ENCODE data around the gene INO80. TPM values are rescaled to one million over a fixed set of nuclear protein-coding genes. Genes with fewer than 3 reads are reported as not detected.

INO80 gene
- total RNA-seq, 6 donors from 2014 or later, result 22.8 to 92.2 (median 43.9) TPM

DNA sequence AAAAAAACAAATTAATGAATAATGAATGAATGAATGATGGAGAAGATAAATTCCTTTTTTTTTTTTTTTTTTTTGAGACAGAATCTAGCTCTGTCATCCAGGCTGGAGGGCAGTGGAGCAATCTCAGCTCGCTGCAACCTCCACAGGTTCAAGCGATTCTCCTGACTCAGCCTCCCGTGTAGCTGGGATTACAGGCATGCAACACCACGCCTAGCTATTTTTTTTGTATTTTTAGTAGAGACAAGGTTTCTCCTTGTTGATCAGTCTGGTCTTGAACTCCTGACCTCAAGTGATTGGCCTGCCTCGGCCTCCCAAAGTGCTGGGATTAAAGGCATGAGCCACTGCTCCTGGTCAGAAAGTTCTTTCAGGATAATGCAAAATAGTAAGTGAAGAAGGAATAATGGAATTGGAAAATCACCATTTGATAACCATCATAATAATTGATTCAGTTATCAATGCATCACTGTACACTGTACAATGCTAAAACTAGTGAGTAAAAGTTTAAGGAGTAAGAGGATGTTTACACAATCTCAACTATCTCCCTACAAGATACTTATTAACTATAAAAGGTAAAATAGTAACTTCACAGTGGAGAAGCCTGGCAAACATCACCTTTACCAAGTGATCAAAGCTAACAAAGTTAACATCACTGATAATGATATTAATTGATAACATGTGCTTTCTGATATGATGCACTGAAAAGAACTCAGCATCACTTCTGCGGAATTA, 12.3 kb upstream of the INO80 start:
- WGBS, 2 donors, result 82 to 90% methylated on average over 6 of the region's 6 CpGs
- Histone ChIP-seq H3K4me1 (no peaks in the 10 kb centered on the region), H3K36me3 (no peaks in the 10 kb centered on the region), H3K4me3 (no peak overlapping the region), H3K27me3 (no peaks in the 10 kb centered on the region), H3K27ac (no peak overlapping the region), H3K9me3 (no peaks in the 10 kb centered on the region)
- TF ChIP-seq POLR2A (IDR thresholded peaks at IDR 0.05), result no peak
- no peak for TF ChIP-seq EP300 (IDR thresholded peaks at IDR 0.05)
- no peak for TF ChIP-seq CTCF (IDR thresholded peaks at IDR 0.05)
- TF ChIP-seq POLR2AphosphoS5 (IDR thresholded peaks at IDR 0.05), result no peak
- DNase-seq, result no peak
- ATAC-seq (ENCODE audit: low FRiP score in 2 of 2), result no peak

DNA sequence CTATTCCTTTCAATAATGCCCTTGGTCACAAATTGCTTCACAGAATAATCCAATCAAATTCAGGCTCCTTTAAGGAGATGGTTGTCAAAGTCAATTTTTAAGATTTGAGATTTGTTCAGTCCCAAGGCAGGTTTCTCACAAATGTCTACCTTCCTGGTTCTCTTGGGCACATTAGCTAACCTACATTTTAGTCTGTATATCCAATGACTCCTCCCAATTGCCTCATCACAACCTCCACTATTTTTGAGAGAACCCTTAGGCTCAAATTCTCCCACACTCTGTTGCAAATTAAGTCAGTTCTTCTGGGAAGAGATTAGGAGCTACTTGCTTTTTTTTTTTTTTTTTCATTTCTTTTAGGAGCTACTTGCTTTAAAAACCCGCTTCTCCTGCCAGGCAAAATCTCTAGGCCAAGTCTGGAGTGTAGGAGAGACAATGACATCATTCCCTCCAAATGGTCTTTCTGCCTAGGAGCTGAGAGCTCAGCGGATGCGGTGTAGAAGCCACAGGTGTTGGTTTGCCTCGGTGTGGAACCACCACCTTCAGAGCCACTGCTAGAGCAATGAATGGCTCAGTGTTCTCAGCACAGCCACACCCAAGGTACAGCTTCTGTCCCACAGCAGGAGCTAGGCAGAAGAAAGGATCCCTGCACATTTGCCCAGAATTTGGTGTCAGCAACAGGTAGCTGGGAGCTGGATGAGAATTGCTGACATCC, 10.0 kb upstream of the INO80 start:
- no peak for DNase-seq
- H3K27ac ChIP-seq, result no peak overlapping the region
- H3K27me3 ChIP-seq, result no peaks in the 10 kb centered on the region
- TF ChIP-seq POLR2A (IDR thresholded peaks at IDR 0.05) (no peak), CTCF (IDR thresholded peaks at IDR 0.05) (no peak), EP300 (IDR thresholded peaks at IDR 0.05) (no peak), POLR2AphosphoS5 (IDR thresholded peaks at IDR 0.05) (no peak)
- ATAC-seq (ENCODE audit: low FRiP score in 2 of 2), result no peak
- H3K36me3 ChIP-seq, result no peaks in the 10 kb centered on the region
- no peak overlapping the region for H3K4me3 ChIP-seq
- no peaks in the 10 kb centered on the region for H3K9me3 ChIP-seq
- H3K4me1 ChIP-seq, result no peaks in the 10 kb centered on the region
- 75% methylated on average over 4 of the region's 4 CpGs for WGBS, 2 donors

GRCh38 chr15:41125063-41125669, 9.1 kb upstream of the INO80 start:
- Histone ChIP-seq H3K36me3 (no peaks in the 10 kb centered on the region), H3K27ac (no peak overlapping the region), H3K9me3 (no peaks in the 10 kb centered on the region), H3K4me3 (no peak overlapping the region), H3K27me3 (no peaks in the 10 kb centered on the region), H3K4me1 (no peaks in the 10 kb centered on the region)
- no peak for ATAC-seq (ENCODE audit: low FRiP score in 2 of 2)
- TF ChIP-seq EP300 (IDR thresholded peaks at IDR 0.05) (no peak), POLR2A (IDR thresholded peaks at IDR 0.05) (no peak), POLR2AphosphoS5 (IDR thresholded peaks at IDR 0.05) (no peak), CTCF (IDR thresholded peaks at IDR 0.05) (no peak)
- DNase-seq, result no peak
- WGBS, 2 donors, result 91 to 100% methylated on average over 1 of the region's 1 CpG

DNA sequence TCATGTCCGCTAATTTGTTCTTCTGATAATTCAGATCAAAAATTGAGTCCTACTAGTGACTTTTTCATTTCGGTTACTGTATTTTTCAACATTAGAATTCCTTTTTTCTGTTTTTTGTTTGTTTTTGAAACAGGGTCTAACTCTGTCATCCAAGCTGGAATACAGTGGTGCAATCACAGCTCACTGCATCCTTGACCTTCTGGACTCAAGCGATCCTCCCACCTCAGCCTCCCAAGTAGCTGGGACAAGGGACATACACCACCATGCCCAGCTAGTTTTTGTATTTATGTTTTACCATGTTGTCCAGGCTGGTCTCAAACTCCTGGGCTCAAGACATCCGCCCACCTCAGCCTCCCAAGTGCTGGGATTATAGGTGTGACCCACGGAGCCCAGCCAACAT, 8.0 kb upstream of the INO80 start:
- no peaks in the 10 kb centered on the region for H3K27me3 ChIP-seq
- ATAC-seq (ENCODE audit: low FRiP score in 2 of 2) (no peak), DNase-seq (no peak)
- TF ChIP-seq POLR2A (IDR thresholded peaks at IDR 0.05) (no peak), POLR2AphosphoS5 (IDR thresholded peaks at IDR 0.05) (no peak), CTCF (IDR thresholded peaks at IDR 0.05) (no peak), EP300 (IDR thresholded peaks at IDR 0.05) (no peak)
- H3K27ac ChIP-seq, result no peak overlapping the region
- no peak overlapping the region for H3K4me3 ChIP-seq
- no peaks in the 10 kb centered on the region for H3K4me1 ChIP-seq
- 92 to 94% methylated on average over 5 of the region's 5 CpGs for WGBS, 2 donors
- no peaks in the 10 kb centered on the region for H3K36me3 ChIP-seq
- H3K9me3 ChIP-seq, result no peaks in the 10 kb centered on the region

Measured in upper lobe of left lung (tissue), 6 donors.